HCT116 (cell line): ENCODE data around the gene NPB. TPM values are rescaled to one million over a fixed set of nuclear protein-coding genes. Genes with fewer than 3 reads are reported as not detected.

ENCODE experiments used
- ATAC-seq: fragments of 200-7000 bp; cut with Tn5 transposase; 2 replicates; pipeline ENCODE4 v1.9.1; 2020; ENCODE audit warnings: mild to moderate bottlenecking, moderate library complexity
- BruUV-seq: library from RNA; stranded (reverse); fragments of 400-500 nt; replicated peaks from 2 replicates; lab custom pipeline; 2021; lab: Mats Ljungman, UMichigan
- CTCF ChIA-PET: fragments of 300-600 bp; sonication (Branson Sonifier 250); formaldehyde crosslinking; loops from one replicate; lab custom pipeline; 2021; ENCODE audit warnings: antibody characterized with exemption; lab: Charles Lee
- POLR2A ChIA-PET: fragments of 300-600, 350-600 bp; sonication (Branson Sonifier 250); formaldehyde crosslinking; loops from one replicate; lab custom pipeline; 2021; ENCODE audit warnings: antibody characterized with exemption; lab: Charles Lee
- RAD21 ChIA-PET, 2 experiments: fragments of 300-600 bp; sonication (Branson Sonifier 250); formaldehyde crosslinking; loops; one replicate each; lab custom pipeline; 2023; ENCODE audit warnings: low total read pairs in 2 of 2; ENCODE audit not compliant: uncharacterized antibody in 2 of 2, unreplicated experiment in 2 of 2, low non-redundant PET in 1 of 2; lab: Charles Lee
- DNase-seq: peaks from one replicate; pipeline ENCODE4 v3.0.0-alpha.2; 2010; ENCODE audit warnings: low read depth, low spot score
- H2AFZ ChIP-seq: fragments of 200-600 bp; shearing (Covaris generic), sonication (generic); 2 replicates; pipeline ENCODE4 v1.6.1; 2017; ENCODE audit warnings: low read depth, mixed run types, mixed read lengths, antibody characterized with exemption, low read length; ENCODE audit not compliant: poor library complexity, severe bottlenecking
- H3K27ac ChIP-seq: 2 replicates; pipeline ENCODE4 v1.5.1; 2012; ENCODE audit warnings: low read depth, low read length
- H3K27me3 ChIP-seq: fragments of 200-600 bp; sonication (generic); 2 replicates; pipeline ENCODE4 v1.6.1; 2016; ENCODE audit warnings: mixed run types, low read length, mixed read lengths; ENCODE audit not compliant: insufficient read depth
- H3K36me3 ChIP-seq, 2 experiments: fragments of 200-500 bp in 1 of 2; fragments of 200-600 bp in 1 of 2; sonication (Bioruptor generic) in 1 of 2; sonication (generic) in 1 of 2; 2 replicates each; pipeline versions ENCODE4 v1.5.1 to v1.6.1; 2014 to 2016; ENCODE audit warnings: low read length in 2 of 2, inconsistent platforms in 1 of 2, mixed read lengths in 1 of 2, mixed run types in 1 of 2; ENCODE audit not compliant: insufficient read depth in 2 of 2, control insufficient read depth in 1 of 2
- H3K4me1 ChIP-seq, 2 experiments: fragments of 200-600 bp in 1 of 2; sonication (generic) in 1 of 2; 2 replicates each; pipeline versions ENCODE4 v1.5.1 to v1.6.1; 2012 to 2017; ENCODE audit warnings: low read length in 2 of 2, inconsistent platforms in 1 of 2, mild to moderate bottlenecking in 1 of 2, mixed read lengths in 1 of 2, mixed run types in 1 of 2, moderate library complexity in 1 of 2; ENCODE audit not compliant: insufficient read depth in 2 of 2, control insufficient read depth in 1 of 2
- H3K4me2 ChIP-seq: fragments of 200-600 bp; sonication (generic); 2 replicates; pipeline ENCODE4 v1.6.1; 2017; ENCODE audit warnings: mixed run types, low read length, mixed read lengths
- H3K4me3 ChIP-seq, 2 experiments: fragments of 200-600 bp in 1 of 2; sonication (generic) in 1 of 2; replicated peaks in 1 of 2; 2 replicates each; pipeline ENCODE4 v1.5.1; 2011 to 2016; ENCODE audit warnings: low read length in 2 of 2, control low read depth in 1 of 2, low read depth in 1 of 2, mild to moderate bottlenecking in 1 of 2, mixed read lengths in 1 of 2, mixed run types in 1 of 2
- H3K79me2 ChIP-seq: fragments of 200-600 bp; sonication (generic); 2 replicates; pipeline ENCODE4 v1.6.1; 2017; ENCODE audit warnings: mild to moderate bottlenecking, mixed run types, low read length, moderate library complexity, mixed read lengths; ENCODE audit not compliant: insufficient read depth
- H3K9ac ChIP-seq: fragments of 200-600 bp; sonication (generic); 2 replicates; pipeline ENCODE4 v1.6.1; 2016; ENCODE audit warnings: low read length, mixed read lengths
- H3K9me2 ChIP-seq: fragments of 200-600 bp; sonication (generic), shearing (Covaris generic); 2 replicates; pipeline ENCODE4 v1.6.1; 2017; ENCODE audit warnings: mixed run types, mild to moderate bottlenecking, moderate library complexity; ENCODE audit not compliant: insufficient read depth
- H3K9me3 ChIP-seq, 2 experiments: fragments of 200-500 bp in 1 of 2; fragments of 200-600 bp in 1 of 2; sonication (Bioruptor generic) in 1 of 2; sonication (generic) in 1 of 2; 2 replicates each; pipeline ENCODE4 v1.6.1; 2014 to 2017; ENCODE audit warnings: low read length in 2 of 2, mixed read lengths in 2 of 2, inconsistent platforms in 1 of 2, low read depth in 1 of 2, mild to moderate bottlenecking in 1 of 2, mixed run types in 1 of 2, moderate library complexity in 1 of 2; ENCODE audit not compliant: control insufficient read depth in 1 of 2, insufficient read depth in 1 of 2
- H4K20me1 ChIP-seq: fragments of 200-600 bp; sonication (generic), shearing (Covaris generic); 2 replicates; pipeline ENCODE4 v1.6.1; 2017; ENCODE audit warnings: mixed run types, mild to moderate bottlenecking, moderate library complexity; ENCODE audit not compliant: insufficient read depth
- CBX3 ChIP-seq: IDR thresholded peaks from 2 replicates; pipeline ENCODE4 v1.6.1; 2012; ENCODE audit warnings: low read depth
- CEBPB ChIP-seq: IDR thresholded peaks from 2 replicates; pipeline ENCODE4 v1.6.1; 2012; ENCODE audit warnings: low read depth
- EGR1 ChIP-seq: IDR thresholded peaks from 2 replicates; pipeline ENCODE4 v1.6.1; 2012; ENCODE audit warnings: low read depth
- ELF1 ChIP-seq: IDR thresholded peaks from 2 replicates; pipeline ENCODE4 v1.6.1; 2012; ENCODE audit warnings: low read depth, borderline replicate concordance
- EZH2 ChIP-seq: fragments of 200-600 bp; sonication (generic); IDR thresholded peaks from 2 replicates; pipeline ENCODE4 v1.6.1; 2017; ENCODE audit warnings: antibody characterized with exemption, mixed run types
- EZH2phosphoT487 ChIP-seq: fragments of 200-600 bp; IDR thresholded peaks from 2 replicates; pipeline ENCODE4 v1.6.1; 2018; ENCODE audit warnings: antibody characterized with exemption, borderline replicate concordance
- FOSL1 ChIP-seq: IDR thresholded peaks from 2 replicates; pipeline ENCODE4 v1.6.1; 2012; ENCODE audit warnings: low read depth
- JUND ChIP-seq: IDR thresholded peaks from 2 replicates; pipeline ENCODE4 v1.6.1; 2012
- POLR2AphosphoS5 ChIP-seq: IDR thresholded peaks from 2 replicates; pipeline ENCODE4 v1.6.1; 2011; ENCODE audit warnings: mild to moderate bottlenecking, low read depth, low read length, moderate library complexity
- RAD21 ChIP-seq: IDR thresholded peaks from 2 replicates; pipeline ENCODE4 v1.6.1; 2012; ENCODE audit warnings: low read depth, mild to moderate bottlenecking
- SIN3A ChIP-seq: IDR thresholded peaks from 2 replicates; pipeline ENCODE4 v1.6.1; 2012; ENCODE audit warnings: low read depth
- SP1 ChIP-seq: IDR thresholded peaks from 2 replicates; pipeline ENCODE4 v1.6.1; 2012; ENCODE audit warnings: low read depth
- SRF ChIP-seq: IDR thresholded peaks from 2 replicates; pipeline ENCODE4 v1.6.1; 2012; ENCODE audit warnings: low read depth
- YY1 ChIP-seq: IDR thresholded peaks from 2 replicates; pipeline ENCODE4 v1.6.1; 2011; ENCODE audit warnings: low read length, low read depth, moderate library complexity, mild to moderate bottlenecking; ENCODE audit not compliant: insufficient replicate concordance; ENCODE audit errors: extremely low read depth
- ZNF274 ChIP-seq: fragments of 200-500 bp; sonication (Bioruptor generic); IDR thresholded peaks from 2 replicates; pipeline ENCODE4 v1.6.1; 2014; ENCODE audit warnings: mild to moderate bottlenecking, low read depth, low read length, inconsistent platforms
- intact Hi-C: fragments of 100-400 bp; cut with micrococcal nuclease; formaldehyde crosslinking; loops from 2 replicates; pipeline ENCODE4 v1.10.0; 2022
- total RNA-seq: library from RNA; stranded (reverse); gene quantifications from one replicate; pipeline ENCODE4 v1.2.1, GENCODE V29; 2021; ENCODE audit not compliant: unreplicated experiment
- TF ChIP-seq, protein P1 (sequence below): IDR thresholded peaks from 2 replicates; pipeline ENCODE4 v1.6.1; 2012; ENCODE audit warnings: low read depth
- TF ChIP-seq, protein P2 (sequence below), 3 experiments: fragments of 200-600 bp in 1 of 3; sonication (generic) in 1 of 3; IDR thresholded peaks in 2 of 3; conservative IDR thresholded peaks in 1 of 3; 2 replicates each; pipeline ENCODE4 v1.5.1; 2012 to 2017; ENCODE audit warnings: low read depth in 2 of 3, low read length in 2 of 3, antibody characterized with exemption in 1 of 3, borderline replicate concordance in 1 of 3, control low read depth in 1 of 3, mild to moderate bottlenecking in 1 of 3, mixed read lengths in 1 of 3, mixed run types in 1 of 3, moderate library complexity in 1 of 3; ENCODE audit not compliant: insufficient read depth in 1 of 3
- TF ChIP-seq, protein P3 (sequence below): IDR thresholded peaks from 2 replicates; pipeline ENCODE4 v1.6.1; 2012
- TF ChIP-seq, protein P4 (sequence below): IDR thresholded peaks from 2 replicates; pipeline ENCODE4 v1.6.1; 2012
- TF ChIP-seq, protein P5 (sequence below): IDR thresholded peaks from 2 replicates; pipeline ENCODE4 v1.6.1; 2011; ENCODE audit warnings: mild to moderate bottlenecking, low read length, moderate library complexity; ENCODE audit not compliant: insufficient replicate concordance; ENCODE audit errors: extremely low read depth

The NPB gene
- total RNA-seq, 1 experiment from 2014 or later: 1.2 TPM

DNA sequence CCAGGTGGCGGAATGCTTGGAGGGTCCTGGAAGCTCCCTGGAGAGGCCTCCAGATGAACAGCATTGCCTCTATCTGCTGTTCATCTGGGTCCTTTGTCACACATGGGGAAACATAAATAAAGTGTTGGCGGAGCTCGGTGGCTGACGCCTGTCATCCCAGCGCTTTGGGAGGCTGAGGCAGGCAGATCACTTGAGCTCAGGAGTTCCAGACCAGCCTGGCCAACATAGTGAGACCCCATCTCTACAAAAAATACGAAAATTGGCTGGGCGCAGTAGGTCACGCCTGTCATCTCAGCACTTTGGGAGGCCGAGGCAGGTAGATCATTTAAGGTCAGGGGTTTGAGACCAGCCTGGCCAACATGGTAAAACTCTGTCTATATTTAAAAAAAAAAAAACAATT lies 42.8 kb downstream of the NPB start:
- no peak for TF ChIP-seq ZNF274
- no peak for TF ChIP-seq ELF1
- no peak for TF ChIP-seq POLR2AphosphoS5
- no peak for TF ChIP-seq SRF
- TF ChIP-seq FOSL1: no peak
- no peak for TF ChIP-seq EZH2phosphoT487
- TF ChIP-seq, protein P1, sequence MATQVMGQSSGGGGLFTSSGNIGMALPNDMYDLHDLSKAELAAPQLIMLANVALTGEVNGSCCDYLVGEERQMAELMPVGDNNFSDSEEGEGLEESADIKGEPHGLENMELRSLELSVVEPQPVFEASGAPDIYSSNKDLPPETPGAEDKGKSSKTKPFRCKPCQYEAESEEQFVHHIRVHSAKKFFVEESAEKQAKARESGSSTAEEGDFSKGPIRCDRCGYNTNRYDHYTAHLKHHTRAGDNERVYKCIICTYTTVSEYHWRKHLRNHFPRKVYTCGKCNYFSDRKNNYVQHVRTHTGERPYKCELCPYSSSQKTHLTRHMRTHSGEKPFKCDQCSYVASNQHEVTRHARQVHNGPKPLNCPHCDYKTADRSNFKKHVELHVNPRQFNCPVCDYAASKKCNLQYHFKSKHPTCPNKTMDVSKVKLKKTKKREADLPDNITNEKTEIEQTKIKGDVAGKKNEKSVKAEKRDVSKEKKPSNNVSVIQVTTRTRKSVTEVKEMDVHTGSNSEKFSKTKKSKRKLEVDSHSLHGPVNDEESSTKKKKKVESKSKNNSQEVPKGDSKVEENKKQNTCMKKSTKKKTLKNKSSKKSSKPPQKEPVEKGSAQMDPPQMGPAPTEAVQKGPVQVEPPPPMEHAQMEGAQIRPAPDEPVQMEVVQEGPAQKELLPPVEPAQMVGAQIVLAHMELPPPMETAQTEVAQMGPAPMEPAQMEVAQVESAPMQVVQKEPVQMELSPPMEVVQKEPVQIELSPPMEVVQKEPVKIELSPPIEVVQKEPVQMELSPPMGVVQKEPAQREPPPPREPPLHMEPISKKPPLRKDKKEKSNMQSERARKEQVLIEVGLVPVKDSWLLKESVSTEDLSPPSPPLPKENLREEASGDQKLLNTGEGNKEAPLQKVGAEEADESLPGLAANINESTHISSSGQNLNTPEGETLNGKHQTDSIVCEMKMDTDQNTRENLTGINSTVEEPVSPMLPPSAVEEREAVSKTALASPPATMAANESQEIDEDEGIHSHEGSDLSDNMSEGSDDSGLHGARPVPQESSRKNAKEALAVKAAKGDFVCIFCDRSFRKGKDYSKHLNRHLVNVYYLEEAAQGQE: no peak
- no peak for TF ChIP-seq CBX3
- TF ChIP-seq JUND: no peak
- no peak for TF ChIP-seq EGR1
- no peak for TF ChIP-seq EZH2
- no peak for TF ChIP-seq CEBPB
- TF ChIP-seq, protein P2, sequence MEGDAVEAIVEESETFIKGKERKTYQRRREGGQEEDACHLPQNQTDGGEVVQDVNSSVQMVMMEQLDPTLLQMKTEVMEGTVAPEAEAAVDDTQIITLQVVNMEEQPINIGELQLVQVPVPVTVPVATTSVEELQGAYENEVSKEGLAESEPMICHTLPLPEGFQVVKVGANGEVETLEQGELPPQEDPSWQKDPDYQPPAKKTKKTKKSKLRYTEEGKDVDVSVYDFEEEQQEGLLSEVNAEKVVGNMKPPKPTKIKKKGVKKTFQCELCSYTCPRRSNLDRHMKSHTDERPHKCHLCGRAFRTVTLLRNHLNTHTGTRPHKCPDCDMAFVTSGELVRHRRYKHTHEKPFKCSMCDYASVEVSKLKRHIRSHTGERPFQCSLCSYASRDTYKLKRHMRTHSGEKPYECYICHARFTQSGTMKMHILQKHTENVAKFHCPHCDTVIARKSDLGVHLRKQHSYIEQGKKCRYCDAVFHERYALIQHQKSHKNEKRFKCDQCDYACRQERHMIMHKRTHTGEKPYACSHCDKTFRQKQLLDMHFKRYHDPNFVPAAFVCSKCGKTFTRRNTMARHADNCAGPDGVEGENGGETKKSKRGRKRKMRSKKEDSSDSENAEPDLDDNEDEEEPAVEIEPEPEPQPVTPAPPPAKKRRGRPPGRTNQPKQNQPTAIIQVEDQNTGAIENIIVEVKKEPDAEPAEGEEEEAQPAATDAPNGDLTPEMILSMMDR (IDR thresholded peaks at IDR 0.05 in 2 of 3, conservative IDR thresholded peaks at IDR 0.05 in 1 of 3; ENCODE audit: borderline replicate concordance in 1 of 3, insufficient read depth in 1 of 3, low read depth in 2 of 3, low read length in 2 of 3): no peak
- TF ChIP-seq, protein P3, sequence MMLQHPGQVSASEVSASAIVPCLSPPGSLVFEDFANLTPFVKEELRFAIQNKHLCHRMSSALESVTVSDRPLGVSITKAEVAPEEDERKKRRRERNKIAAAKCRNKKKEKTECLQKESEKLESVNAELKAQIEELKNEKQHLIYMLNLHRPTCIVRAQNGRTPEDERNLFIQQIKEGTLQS: no peak
- TF ChIP-seq SIN3A: no peak
- no peak for TF ChIP-seq SP1
- TF ChIP-seq, protein P4, sequence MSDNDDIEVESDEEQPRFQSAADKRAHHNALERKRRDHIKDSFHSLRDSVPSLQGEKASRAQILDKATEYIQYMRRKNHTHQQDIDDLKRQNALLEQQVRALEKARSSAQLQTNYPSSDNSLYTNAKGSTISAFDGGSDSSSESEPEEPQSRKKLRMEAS: no peak
- TF ChIP-seq YY1: no peak
- TF ChIP-seq, protein P5, sequence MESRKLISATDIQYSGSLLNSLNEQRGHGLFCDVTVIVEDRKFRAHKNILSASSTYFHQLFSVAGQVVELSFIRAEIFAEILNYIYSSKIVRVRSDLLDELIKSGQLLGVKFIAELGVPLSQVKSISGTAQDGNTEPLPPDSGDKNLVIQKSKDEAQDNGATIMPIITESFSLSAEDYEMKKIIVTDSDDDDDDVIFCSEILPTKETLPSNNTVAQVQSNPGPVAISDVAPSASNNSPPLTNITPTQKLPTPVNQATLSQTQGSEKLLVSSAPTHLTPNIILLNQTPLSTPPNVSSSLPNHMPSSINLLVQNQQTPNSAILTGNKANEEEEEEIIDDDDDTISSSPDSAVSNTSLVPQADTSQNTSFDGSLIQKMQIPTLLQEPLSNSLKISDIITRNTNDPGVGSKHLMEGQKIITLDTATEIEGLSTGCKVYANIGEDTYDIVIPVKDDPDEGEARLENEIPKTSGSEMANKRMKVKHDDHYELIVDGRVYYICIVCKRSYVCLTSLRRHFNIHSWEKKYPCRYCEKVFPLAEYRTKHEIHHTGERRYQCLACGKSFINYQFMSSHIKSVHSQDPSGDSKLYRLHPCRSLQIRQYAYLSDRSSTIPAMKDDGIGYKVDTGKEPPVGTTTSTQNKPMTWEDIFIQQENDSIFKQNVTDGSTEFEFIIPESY: no peak
- no peak for TF ChIP-seq RAD21
- no peaks in the 10 kb centered on the region for H4K20me1 ChIP-seq
- peaks cover 0 to 10% of the 10 kb centered on the region in 2 experiments; a peak in 1 of 4 replicates for H3K4me1 ChIP-seq
- H3K79me2 ChIP-seq: no peaks in the 10 kb centered on the region
- no peaks in the 10 kb centered on the region for H3K27me3 ChIP-seq
- no peaks in the 10 kb centered on the region for H3K36me3 ChIP-seq
- H3K9me2 ChIP-seq: no peaks in the 10 kb centered on the region
- CTCF ChIA-PET: interaction anchor here (1.6 kb wide), 1 partner anchor 16 kb away, joined by 9 read pairs; the partner anchor contains the start of gene NOTUM
- H3K9ac ChIP-seq: no peak overlapping the region
- intact Hi-C loops: no loop called here
- RAD21 ChIA-PET: no interaction called here
- H3K9me3 ChIP-seq: no peaks in the 10 kb centered on the region
- ATAC-seq (no peak), DNase-seq (no peak)
- H3K4me2 ChIP-seq: no peak overlapping the region
- POLR2A ChIA-PET: no interaction called here
- no peak overlapping the region for H3K27ac ChIP-seq
- H3K4me3 ChIP-seq: no peak overlapping the region
- BruUV-seq: no TSS peak
- H2AFZ ChIP-seq: no peak overlapping the region
